Esophagus squamous epithelium (tissue), 5 donors: ENCODE measurements around the gene SIM1. TPM values are rescaled to one million over a fixed set of nuclear protein-coding genes. Genes with fewer than 3 reads are reported as not detected.

Experiments used
- DNase-seq: peaks from one replicate; lab custom pipeline; 2025; lab: John Stamatoyannopoulos, UW
- H3K27ac ChIP-seq, 4 donors: fragments of 200-600 bp; sonication (generic); one replicate each; pipeline ENCODE4 v1.5.1; 2016 to 2019; ENCODE audit warnings: mild to moderate bottlenecking in 1 of 4
- H3K27me3 ChIP-seq, 4 donors: fragments of 200-600 bp; sonication (generic); 1 replicate in 3 of 4; 2 replicates in 1 of 4; pipeline versions ENCODE4 v1.5.1 to v1.6.0; 2017 to 2021; ENCODE audit warnings: antibody characterized with exemption in 1 of 4
- H3K36me3 ChIP-seq, 3 donors: fragments of 200-600 bp; sonication (generic); one replicate each; pipeline ENCODE4 v1.5.1; 2016 to 2019
- H3K4me1 ChIP-seq, 3 donors: fragments of 200-600 bp; sonication (generic); one replicate each; pipeline ENCODE4 v1.5.1; 2017 to 2019
- H3K4me3 ChIP-seq, 4 donors: fragments of 200-600 bp; sonication (generic); 1 replicate in 3 of 4; 2 replicates in 1 of 4; pipeline ENCODE4 v1.5.1; 2016 to 2019; ENCODE audit warnings: mild to moderate bottlenecking in 2 of 4, moderate library complexity in 1 of 4
- H3K9me3 ChIP-seq, 3 donors: fragments of 200-600 bp; sonication (generic); one replicate each; pipeline ENCODE4 v1.5.1; 2016 to 2019
- POLR2A ChIP-seq, 4 donors: fragments of 450-650 bp; IDR thresholded peaks; one replicate each; pipeline ENCODE4 v1.6.1; 2017; ENCODE audit warnings: antibody characterized with exemption in 4 of 4, mild to moderate bottlenecking in 4 of 4, moderate library complexity in 3 of 4
- WGBS, 2 donors: methylation state at CpG; one replicate each; pipeline ENCODE4 v1.1.5; 2018; 5-methylcytosine and 5-hydroxymethylcytosine counted together
- intact Hi-C: fragments of 100-400 bp; cut with DNase I; formaldehyde crosslinking; loops from one replicate; pipeline ENCODE4 v1.15.0; 2022
- total RNA-seq, 4 donors: library from RNA; depleted of rRNA; stranded (reverse); fragments of >200 nt; gene quantifications; one replicate each; pipeline ENCODE4 v1.1.0, GENCODE V29; 2016
- TF ChIP-seq, protein P1 (sequence below), 6 experiments: fragments of 450-650 bp in 4 of 6; fragments of 200-600 bp in 2 of 6; sonication (generic) in 2 of 6; IDR thresholded peaks; one replicate each; pipeline ENCODE4 v1.5.1; 2016 to 2019; ENCODE audit warnings: antibody characterized with exemption in 6 of 6, mild to moderate bottlenecking in 4 of 6, moderate library complexity in 4 of 6
- donor health status: DM: yes; HTN: yes; CAD: no.

SIM1 gene
- total RNA-seq, 4 donors from 2014 or later = under 0.01 TPM; not detected in 3

DNA sequence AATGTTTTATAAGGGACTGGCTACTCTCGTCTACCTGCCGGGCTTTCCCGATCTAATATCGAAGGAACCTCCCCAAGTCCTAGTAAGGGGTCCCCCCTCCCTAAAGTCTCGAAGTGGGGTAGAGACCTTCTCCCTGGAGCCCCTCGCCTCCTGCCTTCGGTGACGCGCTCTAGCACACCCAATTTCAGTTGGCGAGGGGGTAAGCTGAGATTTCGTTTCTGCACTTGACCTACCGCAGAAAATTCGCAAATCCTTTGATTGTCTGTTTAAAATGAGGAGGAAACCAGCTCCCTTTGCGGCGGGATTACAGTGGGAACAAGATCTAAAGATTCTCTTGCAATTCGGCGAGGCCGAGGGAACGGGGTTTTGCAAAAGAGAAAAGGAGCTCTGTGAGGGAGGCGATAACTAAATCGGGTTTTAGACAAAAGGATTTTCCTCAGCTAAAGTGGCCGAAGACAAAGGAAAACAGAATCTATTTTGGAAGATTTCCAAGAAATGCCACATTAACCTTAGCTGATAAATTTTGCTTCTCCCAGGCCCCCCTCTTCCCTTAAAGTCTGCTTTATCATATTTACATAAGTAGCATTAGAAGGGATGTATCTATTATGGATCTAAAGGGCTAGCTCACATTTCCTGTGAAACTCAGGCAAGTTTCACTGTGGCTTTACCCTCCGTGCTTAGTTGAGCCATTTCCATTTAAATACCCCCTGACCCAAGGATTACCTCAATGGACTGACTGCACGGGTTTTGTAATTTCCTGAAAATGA, 8.4 kb downstream of the SIM1 start:
- TF ChIP-seq POLR2A (IDR thresholded peaks at IDR 0.05) = no peak
- TF ChIP-seq, protein P1, sequence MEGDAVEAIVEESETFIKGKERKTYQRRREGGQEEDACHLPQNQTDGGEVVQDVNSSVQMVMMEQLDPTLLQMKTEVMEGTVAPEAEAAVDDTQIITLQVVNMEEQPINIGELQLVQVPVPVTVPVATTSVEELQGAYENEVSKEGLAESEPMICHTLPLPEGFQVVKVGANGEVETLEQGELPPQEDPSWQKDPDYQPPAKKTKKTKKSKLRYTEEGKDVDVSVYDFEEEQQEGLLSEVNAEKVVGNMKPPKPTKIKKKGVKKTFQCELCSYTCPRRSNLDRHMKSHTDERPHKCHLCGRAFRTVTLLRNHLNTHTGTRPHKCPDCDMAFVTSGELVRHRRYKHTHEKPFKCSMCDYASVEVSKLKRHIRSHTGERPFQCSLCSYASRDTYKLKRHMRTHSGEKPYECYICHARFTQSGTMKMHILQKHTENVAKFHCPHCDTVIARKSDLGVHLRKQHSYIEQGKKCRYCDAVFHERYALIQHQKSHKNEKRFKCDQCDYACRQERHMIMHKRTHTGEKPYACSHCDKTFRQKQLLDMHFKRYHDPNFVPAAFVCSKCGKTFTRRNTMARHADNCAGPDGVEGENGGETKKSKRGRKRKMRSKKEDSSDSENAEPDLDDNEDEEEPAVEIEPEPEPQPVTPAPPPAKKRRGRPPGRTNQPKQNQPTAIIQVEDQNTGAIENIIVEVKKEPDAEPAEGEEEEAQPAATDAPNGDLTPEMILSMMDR (IDR thresholded peaks at IDR 0.05) = no peak
- Histone ChIP-seq H3K4me1 (peaks cover 0 to 36% (median 3%) of the 10 kb centered on the region in 3 donors), H3K9me3 (peaks cover 0 to 7% (median 7%) of the 10 kb centered on the region in 3 donors), H3K27me3 (peaks cover 17 to 100% (median 71%) of the 10 kb centered on the region in 4 donors), H3K36me3 (no peaks in the 10 kb centered on the region), H3K4me3 (no peak overlapping the region), H3K27ac (no peak overlapping the region)
- WGBS, 2 donors = 17 to 26% methylated on average over 23 to 24 of the region's 24 CpGs
- intact Hi-C loops = no loop called here
- no peak for DNase-seq

DNA sequence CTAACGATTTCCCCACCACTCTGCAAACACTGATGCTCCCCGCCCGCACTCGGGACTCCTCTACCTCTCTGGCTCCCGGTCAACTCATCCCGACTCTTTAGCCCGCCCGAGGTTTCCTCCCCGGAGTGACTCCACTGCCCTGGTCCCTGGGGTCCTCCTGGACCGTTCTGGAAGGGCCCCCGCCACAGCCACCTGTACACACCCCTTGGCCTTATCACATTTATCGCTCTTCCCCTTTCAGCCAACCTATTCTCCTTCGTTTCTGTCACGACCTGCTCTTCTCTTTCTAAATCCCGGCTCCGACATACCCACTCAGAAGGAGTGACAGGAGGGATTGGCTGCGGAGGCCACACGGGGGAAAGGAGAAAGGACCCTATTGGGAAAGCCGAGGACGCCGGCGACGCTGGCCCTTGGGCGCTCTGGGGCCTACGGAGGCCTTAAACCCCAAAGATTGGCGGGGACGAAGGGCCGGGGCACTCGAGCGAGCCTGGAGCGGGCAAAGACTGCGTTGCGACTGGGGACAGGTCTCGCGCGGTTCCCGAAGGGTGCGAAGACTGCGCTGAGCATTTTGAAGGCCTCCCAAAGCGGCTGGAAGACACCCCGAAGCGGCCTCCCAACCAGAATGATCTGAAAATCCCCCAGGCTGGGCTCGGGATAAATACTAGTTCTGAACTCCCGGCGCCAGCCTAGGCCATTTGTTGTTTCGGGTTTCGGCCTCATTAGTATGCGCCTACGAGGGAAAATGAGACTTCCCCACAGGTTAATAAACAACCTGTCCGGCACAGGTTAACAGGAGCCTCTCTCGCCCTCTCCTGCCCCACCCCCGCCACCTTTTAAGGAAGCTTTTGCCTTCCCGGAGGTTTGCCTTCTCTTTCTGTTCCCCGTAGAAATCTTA, 9.2 kb downstream of the SIM1 start:
- DNase-seq = no peak
- no peak overlapping the region for H3K4me3 ChIP-seq
- TF ChIP-seq, protein P1 (IDR thresholded peaks at IDR 0.05) = no peak
- TF ChIP-seq POLR2A (IDR thresholded peaks at IDR 0.05) = no peak
- intact Hi-C loops = no loop called here
- H3K36me3 ChIP-seq = no peaks in the 10 kb centered on the region
- H3K27me3 ChIP-seq = peaks cover 17 to 100% (median 65%) of the 10 kb centered on the region in 4 donors
- whole genome bisulfite sequencing, 2 donors = 18% methylated on average over 25 to 51 of the region's 54 CpGs
- H3K4me1 ChIP-seq = peaks cover 0 to 31% (median 3%) of the 10 kb centered on the region in 3 donors
- no peak overlapping the region for H3K27ac ChIP-seq
- peaks cover 0 to 7% (median 7%) of the 10 kb centered on the region in 3 donors for H3K9me3 ChIP-seq

DNA sequence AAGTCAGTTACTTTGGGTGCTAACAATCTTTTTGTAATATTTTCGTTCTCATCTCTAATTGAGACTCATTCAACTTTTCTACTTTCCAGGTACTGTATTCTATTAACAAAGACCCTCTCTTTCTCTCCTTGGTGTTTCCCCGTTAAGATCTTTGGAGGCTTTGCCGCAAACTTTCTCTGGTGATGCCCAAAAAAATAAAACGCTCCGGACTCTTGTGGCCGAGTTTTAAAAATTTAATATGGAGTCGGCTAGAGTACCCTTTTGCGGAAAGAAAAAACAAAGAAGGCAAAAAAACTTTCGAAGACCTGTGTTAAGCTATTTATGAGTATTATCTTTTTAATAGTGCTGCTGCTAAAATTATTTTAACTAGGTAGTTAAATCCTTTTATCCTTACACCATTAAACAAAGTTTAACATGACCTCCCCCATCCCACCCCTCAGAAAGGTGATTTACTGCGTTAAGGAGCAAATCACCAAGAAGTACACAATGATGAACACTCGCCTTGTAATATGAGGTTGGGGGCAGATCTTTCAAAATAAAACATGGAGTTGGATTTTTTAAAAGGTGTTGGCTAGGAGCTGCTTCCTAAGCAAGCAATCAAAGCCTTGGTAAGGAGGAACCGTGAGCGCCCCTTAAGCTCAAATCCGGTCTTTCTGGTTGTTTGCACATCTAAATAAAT, 10.0 kb downstream of the SIM1 start:
- TF ChIP-seq, protein P1 (IDR thresholded peaks at IDR 0.05) = no peak
- no peak for TF ChIP-seq POLR2A (IDR thresholded peaks at IDR 0.05)
- Histone ChIP-seq H3K36me3 (no peaks in the 10 kb centered on the region), H3K27me3 (peaks cover 17 to 100% (median 60%) of the 10 kb centered on the region in 4 donors), H3K9me3 (peaks cover 0 to 7% (median 7%) of the 10 kb centered on the region in 3 donors), H3K4me3 (no peak overlapping the region), H3K27ac (no peak overlapping the region), H3K4me1 (peaks cover 0 to 31% (median 3%) of the 10 kb centered on the region in 3 donors)
- no peak for DNase-seq
- WGBS, 2 donors = 17 to 25% methylated on average over 14 of the region's 14 CpGs
- intact Hi-C loops = no loop called here

DNA sequence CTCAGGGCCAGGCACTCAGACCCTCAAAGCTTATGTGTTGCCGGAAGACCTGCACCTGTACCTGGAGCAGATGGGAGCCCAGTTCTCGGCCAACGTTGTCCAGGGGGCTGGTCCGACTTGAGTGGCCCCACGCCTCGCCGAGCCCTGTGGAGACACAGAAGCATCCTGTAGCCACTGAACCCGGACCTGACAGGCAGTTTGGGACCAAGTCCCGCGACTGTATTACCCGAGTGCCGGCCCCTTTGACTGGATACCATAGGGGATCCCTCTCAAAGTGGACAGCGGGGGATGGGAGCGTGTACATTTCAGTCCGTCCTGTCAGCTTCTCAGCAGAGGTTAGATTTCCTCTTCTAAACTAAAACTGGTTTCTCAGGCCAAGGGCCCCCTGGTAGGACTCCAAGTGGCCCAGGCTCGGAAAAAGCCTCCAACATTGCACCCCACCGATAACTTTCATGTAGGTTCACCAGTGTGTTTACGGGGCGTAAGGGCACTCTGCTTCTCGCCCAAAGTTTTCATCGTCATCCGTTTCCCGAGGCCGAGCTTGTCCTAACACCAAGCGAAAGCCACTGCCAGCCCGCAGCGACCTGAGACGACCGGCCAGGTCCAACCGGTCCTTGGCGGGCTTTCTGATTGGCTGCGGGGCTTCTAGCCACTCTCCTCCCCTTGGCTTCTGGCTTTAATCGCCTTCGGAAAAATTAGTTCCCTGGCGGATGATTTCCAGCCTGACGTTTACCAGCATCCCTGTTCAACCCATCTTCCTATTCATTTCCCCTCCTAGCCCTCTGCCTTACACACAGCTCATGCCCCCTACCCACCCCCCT, 10.8 kb downstream of the SIM1 start:
- WGBS, 2 donors = 8 to 14% methylated on average over 24 to 27 of the region's 36 CpGs
- peaks cover 0 to 34% (median 3%) of the 10 kb centered on the region in 3 donors for H3K4me1 ChIP-seq
- H3K36me3 ChIP-seq = no peaks in the 10 kb centered on the region
- peaks cover 0 to 7% (median 7%) of the 10 kb centered on the region in 3 donors for H3K9me3 ChIP-seq
- H3K4me3 ChIP-seq = peak overlapping the region in 1 of 4 donors; percentile 32
- peaks cover 17 to 100% (median 59%) of the 10 kb centered on the region in 4 donors for H3K27me3 ChIP-seq
- DNase-seq = no peak
- H3K27ac ChIP-seq = no peak overlapping the region
- intact Hi-C loops = no loop called here
- TF ChIP-seq POLR2A (IDR thresholded peaks at IDR 0.05) = no peak
- TF ChIP-seq, protein P1 (IDR thresholded peaks at IDR 0.05) = no peak
